DMS79 treated with DMSO at 0.1 percent for 48 hours (cell line): Measurements from ENCODE around the gene CAPN9.
"Not testable (repeated sequence)": the region's sequence is repeated elsewhere in the genome, so short reads cannot be mapped to it uniquely, and the experiment has no call there.

Experiments used
- DNase-seq: peaks from one replicate; lab custom pipeline; 2025; lab: John Stamatoyannopoulos, UW

CAPN9 gene

DNA sequence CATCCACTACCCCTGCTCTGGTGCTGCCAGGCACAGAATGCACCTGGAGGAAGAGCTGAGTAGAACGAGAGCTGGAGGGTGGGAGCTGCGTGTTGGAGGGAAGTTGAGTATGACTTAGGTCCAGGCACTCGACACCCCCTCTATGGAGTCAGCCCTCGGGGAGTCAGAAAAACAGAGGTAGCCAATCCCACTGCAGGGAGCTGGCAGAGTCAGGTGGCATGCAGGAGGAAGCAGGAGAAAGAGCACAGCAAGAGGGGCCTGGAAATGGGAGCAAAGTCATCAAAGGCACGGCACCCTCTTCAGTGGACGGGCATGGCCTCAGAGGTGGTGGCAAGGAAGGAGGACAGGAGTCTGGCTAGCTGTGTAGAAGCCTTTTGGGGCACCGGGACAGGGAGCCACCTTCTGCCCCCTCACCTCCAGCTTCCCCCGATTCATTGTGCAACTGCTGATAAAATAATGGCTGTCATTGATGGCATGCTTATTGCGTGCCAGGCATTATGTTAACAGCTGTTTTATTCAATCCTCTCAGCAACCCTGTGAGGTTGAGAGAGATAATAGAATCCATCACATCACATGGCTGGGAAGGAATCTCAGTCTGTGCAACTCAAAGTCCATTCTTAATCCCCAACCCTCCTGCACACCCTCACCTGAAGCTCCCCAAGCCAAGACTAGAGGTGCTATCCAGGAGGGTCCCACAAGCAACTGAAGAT, 79.1 kb downstream of the CAPN9 start:
- DNase-seq: no peak

DNA sequence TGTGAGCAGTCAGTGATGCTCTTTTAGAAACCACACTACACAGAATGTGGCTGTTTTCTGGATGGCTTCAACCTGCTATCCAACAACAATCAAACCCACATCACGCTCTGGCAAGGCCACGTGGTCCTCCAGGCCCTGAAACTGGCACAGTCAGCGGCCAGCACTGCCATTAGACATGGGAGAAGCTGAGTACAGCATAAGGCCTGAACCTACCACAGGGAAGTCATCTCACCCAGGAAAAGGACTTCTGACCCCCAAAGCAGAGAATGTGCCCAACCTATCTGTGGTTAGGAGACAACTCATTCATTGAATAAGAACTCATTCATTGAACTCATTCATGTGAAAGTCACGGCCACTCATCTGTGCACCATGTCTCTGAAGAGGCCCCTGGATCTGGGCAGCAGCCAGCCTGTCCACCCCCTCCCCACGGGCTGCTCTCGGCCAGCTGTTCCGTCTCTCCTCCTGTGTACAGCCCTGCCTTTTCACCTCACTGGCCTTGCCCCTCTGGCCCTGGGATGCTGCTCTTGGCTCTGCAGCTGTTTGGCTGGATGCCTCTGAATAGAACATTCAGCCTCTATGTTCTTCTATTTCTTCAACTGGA, 80.0 kb downstream of the CAPN9 start:
- DNase-seq: peak; percentile 72

DNA sequence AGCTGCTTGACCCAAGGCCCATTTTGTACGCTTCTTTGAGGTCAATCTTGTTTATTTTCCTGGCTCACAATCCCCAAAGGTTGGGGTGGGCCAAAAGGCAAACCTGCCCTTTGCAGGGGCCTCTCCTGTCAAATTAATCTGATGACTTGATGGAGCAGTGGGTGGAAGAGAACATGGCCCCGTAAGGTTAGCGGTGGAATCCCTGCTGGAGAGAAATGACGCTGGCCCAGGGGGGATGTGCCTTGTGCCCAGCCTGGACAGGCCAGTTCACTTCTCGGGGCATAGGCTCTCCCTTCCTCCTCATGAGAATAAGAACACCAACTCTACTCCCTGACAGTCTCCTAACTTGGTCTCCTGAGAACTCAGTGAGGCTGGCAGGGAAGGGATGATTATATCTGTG, 80.6 kb downstream of the CAPN9 start:
- no peak for DNase-seq

DNA sequence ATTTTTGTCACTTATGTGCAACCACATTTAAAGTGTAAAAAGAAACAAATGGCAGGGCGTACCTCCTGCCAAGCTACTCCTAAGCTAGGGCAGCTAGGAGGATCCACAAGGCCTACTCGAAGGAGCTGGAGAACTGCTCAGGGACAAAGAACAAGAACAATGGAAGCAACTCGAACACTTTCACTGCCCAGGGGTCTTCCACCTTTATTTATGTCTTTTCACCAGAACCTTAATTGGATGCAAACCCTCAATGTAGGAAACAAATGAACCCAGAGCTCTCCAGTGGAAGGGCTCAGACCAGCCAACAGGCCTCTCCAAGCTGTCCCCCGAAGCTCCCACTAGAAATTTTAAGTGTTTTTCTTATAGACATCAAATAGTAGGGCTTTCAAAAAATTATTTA, 81.2 kb downstream of the CAPN9 start:
- no peak for DNase-seq

DNA sequence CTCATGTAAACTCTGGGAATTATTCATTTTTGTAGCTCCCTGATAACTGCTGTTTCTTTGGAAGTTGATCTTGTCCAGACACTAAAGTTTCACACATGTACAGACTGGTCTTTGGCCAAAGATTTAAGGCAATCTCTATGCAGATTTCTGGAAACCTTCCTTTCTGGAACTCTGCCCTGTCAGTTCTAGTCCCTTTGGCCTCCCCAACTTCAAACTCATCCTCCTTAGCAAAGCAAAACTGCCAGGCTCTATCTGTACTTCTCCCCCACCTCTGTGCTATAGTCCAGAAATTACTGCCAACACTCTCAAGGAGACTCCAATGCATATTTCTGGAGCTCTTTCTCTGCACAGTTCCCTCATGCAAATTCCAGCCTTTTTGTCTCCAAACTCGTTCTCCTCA, 84.6 kb downstream of the CAPN9 start:
- no peak for DNase-seq

DNA sequence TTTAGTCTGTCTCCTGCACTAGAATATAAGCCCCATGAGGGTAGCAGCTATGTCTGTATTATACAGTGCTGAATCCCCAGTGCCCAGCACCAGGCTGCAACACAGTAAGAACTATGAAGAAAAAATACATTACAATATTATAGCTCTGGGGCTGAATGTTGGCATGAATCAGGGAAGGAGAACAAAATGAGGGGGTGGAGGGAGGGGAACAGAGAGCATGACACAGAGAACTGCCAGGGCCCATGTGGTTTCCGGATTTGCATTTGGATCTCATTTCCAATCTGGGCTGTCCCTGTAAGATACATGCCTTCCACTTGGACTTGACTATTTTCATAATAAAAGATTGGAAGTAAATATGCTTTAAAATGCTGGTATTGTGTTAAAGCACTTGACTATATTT, 85.3 kb downstream of the CAPN9 start:
- no peak for DNase-seq

DNA sequence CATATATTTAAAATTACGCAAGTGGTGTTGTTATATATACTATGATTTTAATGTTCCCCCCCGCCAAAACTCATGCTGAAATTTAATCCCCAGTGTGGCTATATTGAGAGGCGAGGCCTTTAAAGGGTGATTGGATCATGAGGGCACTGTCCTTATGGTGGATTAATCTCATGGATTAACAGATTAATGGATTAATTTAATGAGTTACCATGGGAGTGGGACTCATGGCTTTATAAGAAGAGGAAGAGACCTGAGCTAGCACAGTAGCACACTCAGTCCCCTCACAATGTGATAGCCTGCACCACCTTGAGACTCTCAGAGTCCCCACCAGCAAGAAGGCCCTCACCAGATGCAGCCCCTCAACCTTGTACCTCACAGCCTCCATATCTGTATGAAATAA, 86.3 kb downstream of the CAPN9 start:
- no peak for DNase-seq

DNA sequence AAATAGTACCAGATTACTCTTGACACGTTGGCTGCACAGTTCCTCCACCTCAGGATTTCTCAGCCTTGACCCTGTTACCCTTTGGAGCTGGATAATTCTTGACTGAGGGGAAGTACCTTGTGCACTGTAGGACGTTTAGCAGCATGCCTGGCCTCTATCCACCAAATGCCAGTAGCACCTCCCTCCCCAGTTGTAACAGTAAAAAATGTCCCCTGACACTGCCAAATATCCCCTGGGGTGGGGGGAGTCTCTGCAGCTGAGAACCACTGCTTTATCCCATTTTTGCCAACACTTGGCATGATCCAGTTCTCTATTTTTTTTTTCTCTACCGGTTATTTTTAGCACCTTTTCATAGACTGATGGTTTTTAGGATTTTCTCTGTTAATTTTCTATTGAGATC, 87.1 kb downstream of the CAPN9 start:
- DNase-seq: no peak

DNA sequence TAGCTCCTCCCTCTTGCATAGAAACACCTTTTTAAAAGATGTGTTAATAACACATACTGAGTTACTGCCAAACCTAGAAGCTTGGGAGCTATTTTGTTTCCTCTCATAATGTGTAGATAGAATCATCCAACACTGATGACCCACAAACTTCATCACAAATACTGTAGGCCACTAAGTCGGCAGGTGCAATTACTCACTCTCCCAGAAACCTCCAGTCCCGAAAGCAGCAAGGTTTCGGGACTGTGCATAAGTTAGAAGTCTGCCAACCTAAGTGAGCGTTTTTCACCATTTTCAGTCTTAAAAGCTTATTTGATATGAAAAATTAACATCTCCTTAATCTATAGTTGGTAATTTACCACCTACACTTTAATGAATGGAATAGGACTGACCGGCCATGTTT, 89.2 kb downstream of the CAPN9 start:
- DNase-seq: no peak

DNA sequence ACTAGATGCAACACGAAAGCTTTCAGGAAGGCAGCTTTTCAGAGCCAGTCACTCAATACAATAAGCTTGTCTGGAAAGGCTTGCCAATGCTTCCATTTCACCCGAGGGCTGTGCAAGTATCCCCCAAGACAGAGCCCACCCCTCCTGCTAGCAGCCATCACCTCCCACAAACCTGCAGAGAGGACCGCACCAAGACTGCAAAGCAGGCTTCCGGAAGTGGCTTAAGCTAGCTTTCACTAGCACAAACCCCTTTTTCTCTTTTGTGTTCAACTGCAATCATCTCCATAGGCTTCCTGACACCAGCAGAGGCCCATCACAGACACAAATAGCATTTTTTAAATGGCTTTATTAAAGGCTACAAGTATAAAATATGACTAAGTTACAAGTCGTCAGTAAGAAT, 89.6 kb downstream of the CAPN9 start:
- no peak for DNase-seq

DNA sequence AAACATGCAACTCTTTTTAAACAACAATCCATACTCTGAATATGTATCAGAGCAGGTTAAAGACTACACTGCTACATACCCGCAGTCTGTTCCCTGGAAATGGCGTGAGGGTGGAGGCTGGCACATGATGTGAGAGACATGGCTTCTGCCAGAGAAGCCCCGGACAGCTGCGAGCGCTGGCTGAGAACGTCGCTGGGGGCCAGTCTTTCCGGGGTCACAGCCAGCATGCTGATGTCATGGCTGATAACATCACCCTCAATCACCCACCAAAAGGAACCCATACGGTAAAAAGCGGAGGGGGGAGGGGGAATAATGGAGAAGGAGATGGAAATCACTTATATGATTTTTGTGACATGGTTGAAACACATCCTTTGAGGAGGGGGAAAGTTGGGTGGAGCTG, 92.0 kb downstream of the CAPN9 start:
- no peak for DNase-seq

DNA sequence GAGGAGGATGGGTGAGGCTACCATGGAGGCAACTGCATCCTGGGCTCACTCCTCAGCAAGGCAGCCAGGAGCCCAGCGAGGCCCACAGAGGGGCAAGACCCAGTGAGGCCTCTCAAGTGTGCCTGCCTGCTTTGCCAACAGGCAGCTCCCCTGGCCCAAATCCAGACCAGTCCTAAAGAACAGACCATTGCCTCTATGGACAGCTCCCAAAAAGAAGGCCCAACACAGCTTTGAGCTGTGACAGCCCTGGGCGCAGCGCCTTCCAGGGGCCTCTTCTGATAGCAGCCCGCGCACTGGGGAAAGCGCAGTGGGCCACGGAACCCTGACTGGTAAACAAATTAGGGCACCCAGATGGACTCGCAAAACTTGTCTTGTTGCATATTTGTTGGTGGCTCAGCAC, 95.6 kb downstream of the CAPN9 start:
- no peak for DNase-seq

DNA sequence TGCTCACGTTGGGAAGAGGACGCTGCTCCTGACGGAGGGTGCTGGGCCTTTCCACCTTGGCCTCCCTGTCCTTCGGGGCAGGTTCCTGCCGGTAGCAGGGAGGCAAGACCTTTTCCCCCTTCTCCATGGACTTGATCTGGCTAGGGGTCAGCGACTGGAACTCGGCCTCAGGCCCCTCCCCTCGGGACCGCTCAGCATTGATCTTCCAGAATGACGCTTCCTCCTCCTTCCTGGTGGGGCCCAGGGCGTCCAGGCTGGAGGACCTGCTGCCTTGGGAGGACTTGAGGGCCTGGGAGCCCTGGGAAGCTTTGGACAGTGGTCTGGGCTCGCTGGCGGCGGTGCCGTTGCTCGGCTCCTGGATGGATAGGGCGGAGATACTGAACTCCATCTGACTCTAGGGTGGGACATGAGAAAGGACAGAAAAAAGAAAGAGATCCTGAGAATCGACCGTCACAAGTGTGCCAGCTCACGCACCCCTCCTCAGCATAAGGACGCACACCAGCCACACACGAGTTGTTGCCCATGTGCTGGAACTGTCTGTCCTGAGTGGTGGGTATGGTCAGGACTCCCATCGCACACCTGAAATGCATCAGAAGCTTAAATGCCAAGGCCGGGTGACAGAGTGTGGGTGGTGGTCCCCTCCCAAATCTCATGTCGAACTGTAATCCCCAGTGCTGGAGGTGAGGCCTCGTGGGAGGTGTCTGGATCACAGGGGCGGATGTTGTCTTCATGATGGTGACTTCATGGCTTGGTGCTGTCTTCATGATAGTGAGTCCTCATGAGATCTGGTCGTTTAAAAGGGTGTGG, 96.5 kb downstream of the CAPN9 start:
- no peak for DNase-seq

DNA sequence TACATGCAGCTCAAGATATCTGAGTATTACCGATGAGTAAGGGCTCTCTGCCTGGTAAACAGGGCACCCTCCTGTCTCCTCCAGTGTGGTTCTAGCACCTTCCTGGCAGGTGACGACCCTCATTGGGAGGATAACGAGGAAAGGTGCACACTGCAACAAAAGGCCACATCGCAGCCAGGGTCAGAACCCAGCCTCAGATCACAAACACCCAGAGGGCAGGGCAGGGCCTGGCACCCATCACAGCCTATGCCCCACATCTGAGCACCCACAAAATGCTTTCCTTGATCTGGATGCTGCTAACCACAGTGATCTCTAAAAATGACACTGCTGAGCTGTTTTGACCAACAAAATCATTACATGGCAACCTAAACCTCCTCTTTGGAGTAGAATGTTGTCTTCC, 97.4 kb downstream of the CAPN9 start:
- DNase-seq: no peak

DNA sequence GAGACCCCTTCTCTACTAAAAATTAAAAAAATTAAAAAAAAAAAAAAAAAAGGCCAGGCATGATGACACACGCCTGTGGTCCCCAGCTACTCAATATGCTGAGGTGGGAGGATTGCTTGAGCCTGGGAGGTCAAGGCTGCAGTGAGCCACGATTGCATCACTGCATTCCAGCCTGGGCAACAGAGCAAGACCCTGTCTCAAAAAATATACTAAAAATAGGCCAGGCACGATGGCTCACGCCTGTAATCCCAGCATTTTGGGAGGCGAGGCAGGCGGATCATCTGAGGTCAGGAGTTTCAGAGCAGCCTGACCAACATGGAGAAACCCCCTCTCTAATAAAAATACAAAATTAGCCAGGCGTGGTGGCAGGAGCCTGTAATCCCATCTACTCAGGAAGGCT, 98.0 kb downstream of the CAPN9 start:
- not testable (repeated sequence) for DNase-seq

DNA sequence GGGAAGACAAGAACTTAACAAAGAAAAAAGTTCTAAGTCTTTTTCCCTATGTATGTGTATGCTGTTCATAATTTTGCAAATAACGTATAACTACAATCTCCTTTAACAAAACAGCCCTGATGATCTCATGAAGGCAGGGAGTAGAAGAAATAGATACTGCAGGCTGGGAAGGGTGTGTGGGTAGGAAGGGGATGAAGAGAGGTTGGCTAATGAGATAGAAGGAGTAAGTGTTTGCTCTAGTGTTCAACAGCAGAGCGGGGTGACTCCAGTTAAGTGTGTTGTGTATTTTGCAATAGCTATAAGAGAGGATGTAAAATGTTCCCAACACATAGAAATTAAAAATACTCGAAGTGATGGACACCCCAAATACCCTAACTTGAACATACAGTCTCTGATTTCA, 101.0 kb downstream of the CAPN9 start:
- no peak for DNase-seq

DNA sequence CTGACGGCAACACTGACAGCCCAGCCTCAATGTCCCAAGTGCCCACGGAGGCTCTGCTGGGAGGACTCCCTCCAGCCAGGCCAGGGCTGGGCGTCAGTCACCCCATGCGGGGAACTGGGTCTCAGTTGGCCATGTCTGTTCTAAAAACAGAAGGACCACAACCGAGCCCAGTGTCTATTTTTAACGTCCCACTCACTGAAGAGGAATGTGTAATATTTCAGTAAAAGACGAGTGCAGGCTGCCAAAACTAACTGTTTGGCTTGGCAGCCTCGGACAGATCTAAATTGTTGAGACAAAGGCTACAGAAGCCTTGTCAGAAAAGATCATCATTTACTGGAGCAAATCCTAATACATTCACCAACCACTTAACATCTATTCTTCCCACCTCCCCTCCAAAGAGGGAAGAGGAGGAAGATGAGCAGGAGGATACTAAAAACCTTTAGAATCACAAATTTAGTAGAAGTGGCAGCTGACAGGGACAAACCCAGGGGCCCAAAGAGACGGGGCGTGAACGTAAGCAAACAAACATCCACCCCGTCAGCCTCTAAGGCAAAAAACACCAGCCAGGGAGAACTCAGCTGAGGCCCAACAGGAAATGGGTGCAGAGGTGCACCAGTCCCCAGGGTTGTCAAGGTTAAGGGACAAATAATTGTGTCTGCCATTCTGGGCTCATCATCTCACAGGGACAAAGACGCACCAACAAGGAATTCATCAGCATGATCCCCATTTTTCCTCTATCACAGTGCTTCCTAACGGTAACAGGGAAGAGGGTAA, 102.5 kb downstream of the CAPN9 start:
- no peak for DNase-seq

DNA sequence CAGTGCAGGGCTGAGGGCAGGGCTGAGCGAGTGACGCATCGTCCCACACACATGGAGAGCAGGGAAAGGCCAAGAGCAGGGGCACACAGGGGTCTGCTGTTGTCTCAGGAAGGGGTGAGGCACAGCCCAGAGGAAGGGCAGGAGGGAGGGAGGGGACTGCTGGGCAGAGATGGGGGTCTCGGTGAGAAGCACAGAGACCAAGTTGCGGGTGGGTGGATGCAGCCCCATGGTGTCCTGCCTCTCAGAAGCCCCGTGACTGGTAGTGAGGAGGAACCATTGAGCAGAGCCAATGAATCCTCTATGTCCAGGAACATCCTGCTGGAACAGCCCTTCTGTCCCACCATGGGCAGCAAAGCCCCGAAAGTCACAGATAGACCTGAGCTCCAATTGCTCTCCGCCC, 103.4 kb downstream of the CAPN9 start:
- no peak for DNase-seq

DNA sequence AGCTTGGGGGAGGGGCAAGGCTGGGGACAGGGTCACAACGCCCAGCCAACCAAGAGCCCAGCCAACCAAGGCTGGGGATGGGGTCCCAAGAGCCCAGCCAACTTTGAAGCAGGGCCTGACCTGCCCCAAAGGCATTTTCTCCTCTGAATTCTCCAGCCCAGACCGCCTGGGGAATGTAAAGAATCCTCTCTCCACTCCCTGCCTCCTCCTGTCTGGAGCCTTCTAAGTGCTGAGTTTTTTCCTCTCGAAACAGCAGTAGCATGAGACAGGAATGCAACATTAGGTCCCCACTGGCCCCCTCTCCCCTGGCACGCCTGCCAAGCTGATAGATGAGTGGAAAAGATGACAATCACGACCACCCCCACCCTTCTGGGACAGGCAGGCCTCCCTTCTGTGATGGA, 104.1 kb downstream of the CAPN9 start:
- no peak for DNase-seq
